Measurements from ENCODE around the gene IQGAP3.
"Not testable (repeated sequence)": the region's sequence is repeated elsewhere in the genome, so short reads cannot be mapped to it uniquely, and the experiment has no call there.

Gene IQGAP3

GRCh38 chr1:156560585-156561163 lies 11.7 kb downstream of the IQGAP3 start:
- DNase-seq (no peak), ATAC-seq (no peak)
- Mint-ChIP-seq H3K27ac (no peak overlapping the region), H3K4me3 (no peak overlapping the region), H3K27me3 (no peaks in the 10 kb centered on the region), H3K9me3 (no peaks in the 10 kb centered on the region), H3K36me3 (ENCODE audit: low read depth) (peaks cover 5% of the 10 kb centered on the region), H3K4me1 (no peaks in the 10 kb centered on the region)

GRCh38 chr1:156559797-156560385 lies 12.5 kb downstream of the IQGAP3 start:
- Mint-ChIP-seq H3K4me1 (no peaks in the 10 kb centered on the region), H3K27me3 (no peaks in the 10 kb centered on the region), H3K4me3 (no peak overlapping the region), H3K27ac (no peak overlapping the region), H3K9me3 (no peaks in the 10 kb centered on the region), H3K36me3 (ENCODE audit: low read depth) (peaks cover 5% of the 10 kb centered on the region)
- DNase-seq, result no peak
- ATAC-seq, result no peak

- Mint-ChIP-seq H3K36me3 (ENCODE audit: low read depth) (peaks cover 5% of the 10 kb centered on the region), H3K4me3 (no peak overlapping the region), H3K27me3 (no peaks in the 10 kb centered on the region), H3K27ac (no peak overlapping the region), H3K9me3 (no peaks in the 10 kb centered on the region), H3K4me1 (no peaks in the 10 kb centered on the region)
- DNase-seq (no peak), ATAC-seq (no peak)
Observed at GRCh38 chr1:156559086-156559796, 13.1 kb downstream of the IQGAP3 start.

- no peak for DNase-seq
- Mint-ChIP-seq H3K27me3 (no peaks in the 10 kb centered on the region), H3K9me3 (no peaks in the 10 kb centered on the region), H3K4me3 (no peak overlapping the region), H3K4me1 (peaks cover 10% of the 10 kb centered on the region), H3K27ac (no peak overlapping the region), H3K36me3 (ENCODE audit: low read depth) (no peaks in the 10 kb centered on the region)
- no peak for ATAC-seq
Observed at GRCh38 chr1:156556354-156556753, 16.0 kb downstream of the IQGAP3 start.

- no peaks in the 10 kb centered on the region for H3K9me3 Mint-ChIP-seq
- ATAC-seq (no peak), DNase-seq (no peak)
- no peak overlapping the region for H3K4me3 Mint-ChIP-seq
- no peaks in the 10 kb centered on the region for H3K36me3 Mint-ChIP-seq (ENCODE audit: low read depth)
- H3K27ac Mint-ChIP-seq, result no peak overlapping the region
- peaks cover 10% of the 10 kb centered on the region for H3K4me1 Mint-ChIP-seq
- no peaks in the 10 kb centered on the region for H3K27me3 Mint-ChIP-seq
Observed at GRCh38 chr1:156555715-156556114, 16.6 kb downstream of the IQGAP3 start.

GRCh38 chr1:156554971-156555370 lies 17.4 kb downstream of the IQGAP3 start:
- H3K36me3 Mint-ChIP-seq (ENCODE audit: low read depth), result no peaks in the 10 kb centered on the region
- no peak overlapping the region for H3K4me3 Mint-ChIP-seq
- peaks cover 10% of the 10 kb centered on the region for H3K4me1 Mint-ChIP-seq
- H3K27me3 Mint-ChIP-seq, result no peaks in the 10 kb centered on the region
- H3K9me3 Mint-ChIP-seq, result no peaks in the 10 kb centered on the region
- ATAC-seq (no peak), DNase-seq (no peak)
- H3K27ac Mint-ChIP-seq, result no peak overlapping the region

GRCh38 chr1:156553860-156554485 lies 18.4 kb downstream of the IQGAP3 start:
- H3K36me3 Mint-ChIP-seq (ENCODE audit: low read depth), result no peaks in the 10 kb centered on the region
- no peak for ATAC-seq
- no peaks in the 10 kb centered on the region for H3K9me3 Mint-ChIP-seq
- H3K27ac Mint-ChIP-seq, result no peak overlapping the region
- no peak for DNase-seq
- peaks cover 10% of the 10 kb centered on the region for H3K4me1 Mint-ChIP-seq
- H3K4me3 Mint-ChIP-seq, result no peak overlapping the region
- H3K27me3 Mint-ChIP-seq, result no peaks in the 10 kb centered on the region

- H3K27me3 Mint-ChIP-seq; DNase-seq; H3K4me3 Mint-ChIP-seq; H3K36me3 Mint-ChIP-seq (ENCODE audit: low read depth); ATAC-seq; H3K27ac Mint-ChIP-seq; H3K9me3 Mint-ChIP-seq: not testable (repeated sequence)
- H3K4me1 Mint-ChIP-seq, result peaks cover 10% of the 10 kb centered on the region
Observed at GRCh38 chr1:156552937-156553336, 19.4 kb downstream of the IQGAP3 start.

GRCh38 chr1:156552518-156552917 lies 19.8 kb downstream of the IQGAP3 start:
- Mint-ChIP-seq H3K9me3 (no peaks in the 10 kb centered on the region), H3K4me3 (no peak overlapping the region), H3K27ac (no peak overlapping the region), H3K4me1 (peaks cover 10% of the 10 kb centered on the region), H3K27me3 (no peaks in the 10 kb centered on the region), H3K36me3 (ENCODE audit: low read depth) (no peaks in the 10 kb centered on the region)
- no peak for DNase-seq
- no peak for ATAC-seq

- ATAC-seq, result no peak
- no peak overlapping the region for H3K27ac Mint-ChIP-seq
Observed at GRCh38 chr1:156551869-156552268, 20.5 kb downstream of the IQGAP3 start.

GRCh38 chr1:156551066-156551643 lies 21.2 kb downstream of the IQGAP3 start:
- no peak overlapping the region for H3K27ac Mint-ChIP-seq
- no peaks in the 10 kb centered on the region for H3K9me3 Mint-ChIP-seq
- no peak overlapping the region for H3K4me3 Mint-ChIP-seq
- H3K36me3 Mint-ChIP-seq (ENCODE audit: low read depth), result no peaks in the 10 kb centered on the region
- DNase-seq (no peak), ATAC-seq (no peak)
- H3K27me3 Mint-ChIP-seq, result no peaks in the 10 kb centered on the region
- peaks cover 10% of the 10 kb centered on the region for H3K4me1 Mint-ChIP-seq

More at GRCh38 chr1:156551869-156552268, 20.5 kb downstream of the IQGAP3 start:
- H3K9me3 Mint-ChIP-seq, result no peaks in the 10 kb centered on the region
- H3K36me3 Mint-ChIP-seq (ENCODE audit: low read depth), result no peaks in the 10 kb centered on the region
- H3K4me3 Mint-ChIP-seq, result no peak overlapping the region
- no peak for DNase-seq
- H3K4me1 Mint-ChIP-seq, result peaks cover 10% of the 10 kb centered on the region
- H3K27me3 Mint-ChIP-seq, result no peaks in the 10 kb centered on the region

GRCh38 chr1:156550346-156550745 lies 22.0 kb downstream of the IQGAP3 start:
- no peaks in the 10 kb centered on the region for H3K9me3 Mint-ChIP-seq
- no peak overlapping the region for H3K27ac Mint-ChIP-seq
- H3K4me3 Mint-ChIP-seq, result no peak overlapping the region
- no peaks in the 10 kb centered on the region for H3K36me3 Mint-ChIP-seq (ENCODE audit: low read depth)
- peaks cover 10% of the 10 kb centered on the region for H3K4me1 Mint-ChIP-seq
- DNase-seq (no peak), ATAC-seq (no peak)
- no peaks in the 10 kb centered on the region for H3K27me3 Mint-ChIP-seq

GRCh38 chr1:156549831-156550230 lies 22.5 kb downstream of the IQGAP3 start:
- no peak for DNase-seq
- no peak overlapping the region for H3K27ac Mint-ChIP-seq

GRCh38 chr1:156549390-156549789 lies 23.0 kb downstream of the IQGAP3 start:
- Mint-ChIP-seq H3K27me3 (no peaks in the 10 kb centered on the region), H3K4me3 (no peak overlapping the region), H3K4me1 (peaks cover 10% of the 10 kb centered on the region), H3K9me3 (no peaks in the 10 kb centered on the region), H3K36me3 (ENCODE audit: low read depth) (no peaks in the 10 kb centered on the region), H3K27ac (no peak overlapping the region)
- no peak for ATAC-seq
- no peak for DNase-seq

More at GRCh38 chr1:156549831-156550230, 22.5 kb downstream of the IQGAP3 start:
- Mint-ChIP-seq H3K36me3 (ENCODE audit: low read depth) (no peaks in the 10 kb centered on the region), H3K9me3 (no peaks in the 10 kb centered on the region), H3K4me3 (no peak overlapping the region), H3K4me1 (peaks cover 10% of the 10 kb centered on the region), H3K27me3 (no peaks in the 10 kb centered on the region)
- ATAC-seq, result no peak

- no peak for ATAC-seq
- H3K9me3 Mint-ChIP-seq, result no peaks in the 10 kb centered on the region
Observed at GRCh38 chr1:156547982-156548381, 24.4 kb downstream of the IQGAP3 start.

More at GRCh38 chr1:156547982-156548381, 24.4 kb downstream of the IQGAP3 start:
- no peak overlapping the region for H3K4me3 Mint-ChIP-seq
- H3K4me1 Mint-ChIP-seq, result peaks cover 8% of the 10 kb centered on the region
- no peaks in the 10 kb centered on the region for H3K27me3 Mint-ChIP-seq
- H3K36me3 Mint-ChIP-seq (ENCODE audit: low read depth), result no peaks in the 10 kb centered on the region
- H3K27ac Mint-ChIP-seq, result no peak overlapping the region
- DNase-seq, result no peak

All from activated naive CD8-positive, alpha-beta T cell treated with anti-CD3 and anti-CD28 coated beads, Interleukin-2, amount 50 U/mL, for 24 hours (primary cell).